PC-9 (cell line): ENCODE results near the gene ASCC3.

Source experiments
- EZH2 ChIP-seq: fragments of 200-600 bp; sonication (generic); IDR thresholded peaks from 2 replicates; pipeline ENCODE4 v1.8.0; 2017; ENCODE audit warnings: antibody characterized with exemption, low read depth
- TF ChIP-seq, protein P1 (sequence below): fragments of 200-600 bp; sonication (generic); conservative IDR thresholded peaks from 2 replicates; pipeline ENCODE4 v1.6.1; 2017; ENCODE audit warnings: mixed run types, antibody characterized with exemption, mild to moderate bottlenecking, moderate library complexity

DNA sequence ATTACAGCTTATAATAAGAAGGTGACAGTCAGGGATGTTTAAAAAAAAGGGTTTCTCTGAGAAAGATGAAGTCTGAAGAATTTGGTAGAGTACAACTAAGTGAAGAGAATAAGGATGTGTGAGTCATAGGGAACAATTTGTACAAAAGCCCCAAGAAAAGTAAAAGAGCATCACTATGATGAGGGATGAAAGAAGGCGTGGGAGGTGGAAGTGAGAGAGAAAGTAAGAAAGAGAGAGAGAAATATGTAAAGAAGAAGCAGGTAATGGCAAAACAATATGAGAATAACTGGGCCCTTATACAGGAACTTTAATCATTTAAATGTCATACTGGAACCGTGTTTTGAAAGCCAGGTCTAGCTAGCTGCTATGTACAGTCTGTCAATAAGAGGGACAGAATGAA lies 179.4 kb downstream of the ASCC3 start:
- TF ChIP-seq, protein P1, sequence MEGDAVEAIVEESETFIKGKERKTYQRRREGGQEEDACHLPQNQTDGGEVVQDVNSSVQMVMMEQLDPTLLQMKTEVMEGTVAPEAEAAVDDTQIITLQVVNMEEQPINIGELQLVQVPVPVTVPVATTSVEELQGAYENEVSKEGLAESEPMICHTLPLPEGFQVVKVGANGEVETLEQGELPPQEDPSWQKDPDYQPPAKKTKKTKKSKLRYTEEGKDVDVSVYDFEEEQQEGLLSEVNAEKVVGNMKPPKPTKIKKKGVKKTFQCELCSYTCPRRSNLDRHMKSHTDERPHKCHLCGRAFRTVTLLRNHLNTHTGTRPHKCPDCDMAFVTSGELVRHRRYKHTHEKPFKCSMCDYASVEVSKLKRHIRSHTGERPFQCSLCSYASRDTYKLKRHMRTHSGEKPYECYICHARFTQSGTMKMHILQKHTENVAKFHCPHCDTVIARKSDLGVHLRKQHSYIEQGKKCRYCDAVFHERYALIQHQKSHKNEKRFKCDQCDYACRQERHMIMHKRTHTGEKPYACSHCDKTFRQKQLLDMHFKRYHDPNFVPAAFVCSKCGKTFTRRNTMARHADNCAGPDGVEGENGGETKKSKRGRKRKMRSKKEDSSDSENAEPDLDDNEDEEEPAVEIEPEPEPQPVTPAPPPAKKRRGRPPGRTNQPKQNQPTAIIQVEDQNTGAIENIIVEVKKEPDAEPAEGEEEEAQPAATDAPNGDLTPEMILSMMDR = no peak
- TF ChIP-seq EZH2 = no peak
